ENCODE results near the gene STK32B. TPM values are rescaled to one million over a fixed set of nuclear protein-coding genes. Genes with fewer than 3 reads are reported as not detected.

STK32B gene
- total and polyA plus RNA-seq, 2 of the 8 experiments (the other 6 are each of a cell fraction or from before 2014, with no cell fraction given) = 2.3 to 2.5 TPM

- Histone ChIP-seq H3K27me3 (replicated peaks in 1 of 4; ENCODE audit: control insufficient read depth in 3 of 4, extremely low read depth in 1 of 4, insufficient read depth in 3 of 4, low read length in 3 of 4) (no peaks in the 10 kb centered on the region), H3K79me2 (ENCODE audit: control insufficient read depth in 1 of 2, insufficient read depth in 2 of 2, low read length in 2 of 2) (no peaks in the 10 kb centered on the region), H3K4me3 (ENCODE audit: extremely low read depth in 1 of 4, insufficient read depth in 2 of 4, low read depth in 3 of 4, low read length in 4 of 4) (no peak overlapping the region), H3K27ac (ENCODE audit: low read depth, low read length) (no peak overlapping the region), H3K18ac (ENCODE audit: extremely low read depth, low read length) (no peak overlapping the region), H3K56ac (replicated peaks; ENCODE audit: insufficient read length, low read depth, low read length) (no peak overlapping the region), H3K79me1 (ENCODE audit: low read depth, low read length) (no peaks in the 10 kb centered on the region), H2BK120ac (replicated peaks; ENCODE audit: low read depth, low read length) (no peak overlapping the region), H4K20me1 (replicated peaks in 1 of 2; ENCODE audit: control insufficient read depth in 1 of 2, insufficient read depth in 2 of 2, low read length in 2 of 2) (no peaks in the 10 kb centered on the region), H3K36me3 (ENCODE audit: control insufficient read depth in 2 of 4, insufficient read depth in 4 of 4, low read length in 3 of 4) (no peaks in the 10 kb centered on the region), H3K23me2 (ENCODE audit: low read depth, low read length) (no peaks in the 10 kb centered on the region), H4K5ac (ENCODE audit: insufficient read length, low read depth, low read length) (no peak overlapping the region), H3K23ac (ENCODE audit: insufficient read length) (no peak overlapping the region), H2BK5ac (ENCODE audit: low read depth, low read length) (no peak overlapping the region), H3K4ac (replicated peaks; ENCODE audit: insufficient read length, low read depth, low read length) (no peak overlapping the region), H3K4me1 (replicated peaks in 1 of 4; ENCODE audit: control insufficient read depth in 3 of 4, insufficient read depth in 4 of 4, low read length in 3 of 4) (peaks cover 0 to 8% (median 0%) of the 10 kb centered on the region in 4 experiments; a peak in 3 of 7 replicates), H3K9ac (replicated peaks in 1 of 4; ENCODE audit: extremely low read depth in 1 of 4, low read depth in 3 of 4, low read length in 3 of 4) (no peak overlapping the region), H4K91ac (replicated peaks; ENCODE audit: insufficient read length, low read length) (no peak overlapping the region), H4K8ac (ENCODE audit: extremely low read depth, insufficient read depth, low read length) (no peak overlapping the region), H3K4me2 (ENCODE audit: insufficient read depth in 1 of 2, low read depth in 2 of 2, low read length in 2 of 2) (no peak overlapping the region), H3K14ac (ENCODE audit: insufficient read length) (no peak overlapping the region), H2BK15ac (ENCODE audit: low read length) (no peak overlapping the region), H3K9me3 (ENCODE audit: insufficient read depth in 2 of 2, low read depth in 1 of 2, low read length in 1 of 2) (no peaks in the 10 kb centered on the region), H2BK20ac (ENCODE audit: low read length) (no peak overlapping the region), H2BK12ac (ENCODE audit: low read depth, low read length) (no peak overlapping the region), H2AFZ (ENCODE audit: low read length) (no peak overlapping the region), H2AK5ac (ENCODE audit: low read depth, low read length) (no peak overlapping the region)
- 88% methylated on average over 4 of the region's 4 CpGs; no CpG with 5 or more reads in 1 of the 2 experiments for WGBS, 2 experiments (ENCODE audit: extremely low coverage in 1 of 2, insufficient coverage in 1 of 2, insufficient read length in 1 of 2, insufficient replicate concordance in 2 of 2, low coverage in 1 of 2, low lambda C conversion rate in 2 of 2, missing lambda C conversion rate in 1 of 2)
- FAIRE-seq (no peak), DNase-seq (ENCODE audit: low read depth in 1 of 2, low spot score in 2 of 2) (no peak)
- ChIA-PET POLR2A (ENCODE audit: partially characterized antibody) (no interaction called here), CTCF (ENCODE audit: partially characterized antibody) (interaction anchor here (0.6 to 0.7 kb wide), 2 partner anchors 20 to 99 kb away, joined by 3 read pairs; no protein-coding TSS in a partner anchor)
- TF ChIP-seq BACH1 (IDR thresholded peaks at IDR 0.05; ENCODE audit: low read length) = no peak
- no peak for TF ChIP-seq JUND (IDR thresholded peaks at IDR 0.05; ENCODE audit: low read length)
- TF ChIP-seq EZH2 (IDR thresholded peaks at IDR 0.05; ENCODE audit: low read depth, low read length, severe bottlenecking) = no peak
- no peak for TF ChIP-seq BCL11A (IDR thresholded peaks at IDR 0.05; ENCODE audit: low read depth in 2 of 2, low read length in 2 of 2)
- no peak for TF ChIP-seq ZNF274 (IDR thresholded peaks at IDR 0.05; ENCODE audit: borderline replicate concordance, extremely low read depth, low read length)
- TF ChIP-seq SP4 (IDR thresholded peaks at IDR 0.05; ENCODE audit: low read length) = no peak
- TF ChIP-seq RXRA (IDR thresholded peaks at IDR 0.05; ENCODE audit: insufficient read depth, low read depth, low read length) = no peak
- TF ChIP-seq SP1 (IDR thresholded peaks at IDR 0.05; ENCODE audit: low read depth, low read length) = no peak
- no peak for TF ChIP-seq CTBP2 (IDR thresholded peaks at IDR 0.05; ENCODE audit: borderline replicate concordance, insufficient read depth, insufficient read length, low read length)
These were observed 428.3 kb downstream of the STK32B start for GRCh38 chr4:5479518-5480060.

Data from H1 (cell line).